H1 (cell line): ENCODE results near the gene ATP6AP1. TPM values are rescaled to one million over a fixed set of nuclear protein-coding genes. Genes with fewer than 3 reads are reported as not detected.

Experiments
- CTCF ChIA-PET: fragments of 300-600 bp; sonication (Branson Sonifier 250); formaldehyde crosslinking; loops from one replicate; lab custom pipeline; 2021; ENCODE audit not compliant: partially characterized antibody; lab: Charles Lee
- POLR2A ChIA-PET: fragments of 300-600 bp; sonication (Branson Sonifier 250); formaldehyde crosslinking; loops from one replicate; lab custom pipeline; 2021; ENCODE audit warnings: inconsistent platforms; ENCODE audit not compliant: partially characterized antibody; lab: Charles Lee
- DNase-seq, 2 experiments: peaks; one replicate each; pipeline versions ENCODE4 v3.0.0 to v3.0.0-alpha.2; 2010 to 2022; ENCODE audit warnings: low spot score in 2 of 2, low read depth in 1 of 2, mixed read lengths in 1 of 2
- FAIRE-seq: peaks from 2 replicates; lab custom pipeline; 2011; peaks lifted over from hg19 to GRCh38; lab: Jason Lieb, UNC
- H2AFZ ChIP-seq: 2 replicates; pipeline ENCODE4 v1.8.1; 2012; ENCODE audit warnings: low read length, inconsistent platforms
- H2AK5ac ChIP-seq: 2 replicates; pipeline ENCODE4 v1.6.1; 2013; ENCODE audit warnings: low read depth, low read length
- H2BK120ac ChIP-seq: replicated peaks from 2 replicates; pipeline ENCODE3; 2013; ENCODE audit warnings: low read depth, low read length, inconsistent platforms
- H2BK12ac ChIP-seq: 2 replicates; pipeline ENCODE4 v1.6.1; 2013; ENCODE audit warnings: low read depth, low read length
- H2BK15ac ChIP-seq: 2 replicates; pipeline ENCODE4 v1.6.1; 2013; ENCODE audit warnings: low read length
- H2BK20ac ChIP-seq: 2 replicates; pipeline ENCODE4 v1.6.1; 2013; ENCODE audit warnings: low read length
- H2BK5ac ChIP-seq: 2 replicates; pipeline ENCODE4 v1.6.1; 2013; ENCODE audit warnings: low read depth, low read length
- H3K14ac ChIP-seq: 2 replicates; pipeline ENCODE4 v1.6.1; 2013; ENCODE audit warnings: inconsistent platforms; ENCODE audit not compliant: insufficient read length
- H3K18ac ChIP-seq: 2 replicates; pipeline ENCODE4 v1.6.1; 2013; ENCODE audit warnings: low read length; ENCODE audit errors: extremely low read depth
- H3K23ac ChIP-seq: 2 replicates; pipeline ENCODE4 v1.6.1; 2013; ENCODE audit warnings: inconsistent platforms; ENCODE audit not compliant: insufficient read length
- H3K23me2 ChIP-seq: 2 replicates; pipeline ENCODE4 v1.6.1; 2013; ENCODE audit warnings: low read depth, low read length
- H3K27ac ChIP-seq: 2 replicates; pipeline ENCODE4 v1.6.1; 2011; ENCODE audit warnings: low read depth, low read length, inconsistent platforms
- H3K27me3 ChIP-seq, 4 experiments: replicated peaks in 1 of 4; 1 replicate in 1 of 4; 2 replicates in 3 of 4; pipeline versions ENCODE4 v1.6.1 to v1.8.1; 2011 to 2013; ENCODE audit warnings: low read length in 3 of 4, mild to moderate bottlenecking in 3 of 4, inconsistent platforms in 2 of 4, mixed read lengths in 2 of 4, moderate library complexity in 1 of 4; ENCODE audit not compliant: control insufficient read depth in 3 of 4, insufficient read depth in 3 of 4; ENCODE audit errors: extremely low read depth in 1 of 4
- H3K36me3 ChIP-seq, 4 experiments: 2 replicates each; pipeline versions ENCODE4 v1.6.1 to v1.8.1; 2011 to 2013; ENCODE audit warnings: mild to moderate bottlenecking in 4 of 4, low read length in 3 of 4, moderate library complexity in 2 of 4, control low read depth in 1 of 4, inconsistent platforms in 1 of 4; ENCODE audit not compliant: insufficient read depth in 4 of 4, control insufficient read depth in 2 of 4
- H3K4ac ChIP-seq: replicated peaks from 2 replicates; pipeline ENCODE3; 2013; ENCODE audit warnings: low read length, low read depth, mixed read lengths, inconsistent platforms; ENCODE audit not compliant: insufficient read length
- H3K4me1 ChIP-seq, 4 experiments: replicated peaks in 1 of 4; 1 replicate in 1 of 4; 2 replicates in 3 of 4; pipeline versions ENCODE4 v1.6.1 to v1.8.1; 2011 to 2013; ENCODE audit warnings: low read length in 3 of 4, inconsistent platforms in 2 of 4, mixed read lengths in 1 of 4; ENCODE audit not compliant: insufficient read depth in 4 of 4, control insufficient read depth in 3 of 4
- H3K4me2 ChIP-seq, 2 experiments: 2 replicates each; pipeline versions ENCODE4 v1.6.1 to v1.8.1; 2011 to 2013; ENCODE audit warnings: low read depth in 2 of 2, low read length in 2 of 2, control low read depth in 1 of 2, inconsistent platforms in 1 of 2, mild to moderate bottlenecking in 1 of 2; ENCODE audit not compliant: insufficient read depth in 1 of 2
- H3K4me3 ChIP-seq, 4 experiments: fragments of 200-600, 300-600 bp in 1 of 4; sonication (generic), shearing (Covaris generic), sonication (Bioruptor Twin) in 1 of 4; 2 replicates each; pipeline versions ENCODE4 v1.5.1 to v1.8.1; 2011 to 2016; ENCODE audit warnings: low read length in 4 of 4, low read depth in 3 of 4, control low read depth in 2 of 4, inconsistent platforms in 2 of 4, mild to moderate bottlenecking in 2 of 4, mixed read lengths in 1 of 4, moderate library complexity in 1 of 4; ENCODE audit not compliant: insufficient read depth in 2 of 4; ENCODE audit errors: extremely low read depth in 1 of 4
- H3K56ac ChIP-seq: replicated peaks from 2 replicates; pipeline ENCODE3; 2013; ENCODE audit warnings: low read depth, mild to moderate bottlenecking, mixed read lengths, low read length, inconsistent platforms; ENCODE audit not compliant: insufficient read length
- H3K79me1 ChIP-seq: 2 replicates; pipeline ENCODE4 v1.6.1; 2013; ENCODE audit warnings: low read depth, low read length, control low read depth
- H3K79me2 ChIP-seq, 2 experiments: 2 replicates each; pipeline versions ENCODE4 v1.6.1 to v1.8.1; 2012 to 2013; ENCODE audit warnings: low read length in 2 of 2, mild to moderate bottlenecking in 2 of 2, inconsistent platforms in 1 of 2; ENCODE audit not compliant: insufficient read depth in 2 of 2, control insufficient read depth in 1 of 2
- H3K9ac ChIP-seq, 4 experiments: replicated peaks in 1 of 4; 1 replicate in 1 of 4; 2 replicates in 3 of 4; pipeline versions ENCODE4 v1.6.1 to v1.8.1; 2011 to 2013; ENCODE audit warnings: low read depth in 3 of 4, low read length in 3 of 4, control low read depth in 2 of 4, mild to moderate bottlenecking in 2 of 4, moderate library complexity in 2 of 4, inconsistent platforms in 1 of 4; ENCODE audit errors: extremely low read depth in 1 of 4
- H3K9me3 ChIP-seq, 2 experiments: 2 replicates each; pipeline versions ENCODE4 v1.6.1 to v1.8.1; 2012 to 2013; ENCODE audit warnings: mild to moderate bottlenecking in 2 of 2, moderate library complexity in 2 of 2, control low read depth in 1 of 2, inconsistent platforms in 1 of 2, low read depth in 1 of 2, low read length in 1 of 2, mixed read lengths in 1 of 2; ENCODE audit not compliant: insufficient read depth in 2 of 2
- H4K20me1 ChIP-seq, 2 experiments: replicated peaks in 1 of 2; 2 replicates each; pipeline versions ENCODE3 to v1.8.1; 2011 to 2013; ENCODE audit warnings: inconsistent platforms in 2 of 2, low read length in 2 of 2, mild to moderate bottlenecking in 1 of 2; ENCODE audit not compliant: insufficient read depth in 2 of 2, control insufficient read depth in 1 of 2
- H4K5ac ChIP-seq: 2 replicates; pipeline ENCODE4 v1.6.1; 2013; ENCODE audit warnings: low read length, low read depth, mixed read lengths, inconsistent platforms; ENCODE audit not compliant: insufficient read length
- H4K8ac ChIP-seq: 2 replicates; pipeline ENCODE4 v1.8.0; 2013; ENCODE audit warnings: mild to moderate bottlenecking, moderate library complexity, low read length, inconsistent platforms; ENCODE audit not compliant: insufficient read depth; ENCODE audit errors: extremely low read depth
- H4K91ac ChIP-seq: replicated peaks from 2 replicates; pipeline ENCODE3; 2013; ENCODE audit warnings: low read length, mixed read lengths, inconsistent platforms; ENCODE audit not compliant: insufficient read length
- GTF2F1 ChIP-seq: IDR thresholded peaks from 2 replicates; pipeline ENCODE4 v1.6.1; 2012; ENCODE audit warnings: low read depth, low read length, improper control_type of control experiment, borderline replicate concordance
- JUND ChIP-seq: IDR thresholded peaks from 2 replicates; pipeline ENCODE4 v1.6.1; 2011; ENCODE audit warnings: mild to moderate bottlenecking, improper control_type of control experiment, low read length
- KDM4A ChIP-seq: IDR thresholded peaks from one replicate; pipeline ENCODE4 v1.7.1; 2012; ENCODE audit warnings: low read depth, mild to moderate bottlenecking, moderate library complexity, low read length, inconsistent platforms; ENCODE audit not compliant: severe bottlenecking
- MAFK ChIP-seq: IDR thresholded peaks from 2 replicates; pipeline ENCODE4 v1.6.1; 2012; ENCODE audit warnings: low read depth, mild to moderate bottlenecking, improper control_type of control experiment, low read length
- NRF1 ChIP-seq: IDR thresholded peaks from 2 replicates; pipeline ENCODE4 v1.6.1; 2011; ENCODE audit warnings: mild to moderate bottlenecking, low read depth, low read length, improper control_type of control experiment
- POLR2A ChIP-seq, 2 experiments: IDR thresholded peaks; 1 replicate in 1 of 2; 2 replicates in 1 of 2; pipeline ENCODE4 v1.6.1; 2011; ENCODE audit warnings: low read depth in 2 of 2, low read length in 2 of 2, mild to moderate bottlenecking in 2 of 2; ENCODE audit errors: control extremely low read depth in 1 of 2
- POLR2AphosphoS5 ChIP-seq: IDR thresholded peaks from 2 replicates; pipeline ENCODE4 v1.6.1; 2011; ENCODE audit warnings: low read depth, low read length
- SUZ12 ChIP-seq: fragments of 200-600 bp; sonication (generic); IDR thresholded peaks from 2 replicates; pipeline ENCODE4 v1.6.1; 2012; ENCODE audit warnings: mild to moderate bottlenecking, inconsistent platforms, low read length, moderate library complexity, mixed read lengths
- TBP ChIP-seq: IDR thresholded peaks from 2 replicates; pipeline ENCODE4 v1.6.1; 2011; ENCODE audit warnings: low read depth, low read length, improper control_type of control experiment
- TCF12 ChIP-seq: IDR thresholded peaks from 2 replicates; pipeline ENCODE4 v1.6.1; 2011; ENCODE audit warnings: low read depth, mild to moderate bottlenecking, low read length
- whole genome bisulfite sequencing, 2 experiments: shearing (Covaris generic) in 1 of 2; methylation state at CpG; one replicate each; pipeline versions ENCODE4 v1.1.6 to v1.1.7; 2013 to 2015; ENCODE audit warnings: low lambda C conversion rate in 2 of 2, mixed read lengths in 2 of 2, inconsistent platforms in 1 of 2, low coverage in 1 of 2, missing lambda C conversion rate in 1 of 2; ENCODE audit not compliant: insufficient replicate concordance in 2 of 2, insufficient coverage in 1 of 2, insufficient read length in 1 of 2; ENCODE audit errors: extremely low coverage in 1 of 2, missing lambda C conversion rate in 1 of 2; 5-methylcytosine and 5-hydroxymethylcytosine counted together
- polyA plus RNA-seq, 7 experiments: library from polyadenylated mRNA; depleted of rRNA in 3 of 7; stranded (reverse) in 5 of 7; unstranded in 2 of 7; fragments of >200 nt in 5 of 7; fragments of 200-250 nt in 2 of 7; gene quantifications; 1 replicate in 5 of 7; 2 replicates in 1 of 7; 4 replicates in 1 of 7; pipeline versions ENCODE4 v1.2.1 to v1.2.3, GENCODE V29; 2011 to 2013; ENCODE audit warnings: missing spikeins in 2 of 7, mixed read lengths in 2 of 7
- total RNA-seq: library from RNA; stranded (reverse); fragmentation: NEBNext Ultra II Directional; extraction: Animal tissue kit (Norgen Biotek cat#: 25700); gene quantifications from 2 replicates; pipeline ENCODE4 v1.2.1, GENCODE V29; 2021
- TF ChIP-seq, protein P1 (sequence below), 3 experiments: IDR thresholded peaks; 1 replicate in 2 of 3; 2 replicates in 1 of 3; pipeline versions ENCODE4 v1.5.1 to v1.6.1; 2011; ENCODE audit warnings: low read length in 3 of 3, mild to moderate bottlenecking in 3 of 3, inconsistent platforms in 2 of 3, low read depth in 1 of 3, moderate library complexity in 1 of 3; ENCODE audit not compliant: insufficient read depth in 1 of 3; ENCODE audit errors: control extremely low read depth in 1 of 3

Gene ATP6AP1
- total and polyA plus RNA-seq, 2 of the 8 experiments (the other 6 are each of a cell fraction or from before 2014, with no cell fraction given): 44.6 to 80.8 TPM

DNA sequence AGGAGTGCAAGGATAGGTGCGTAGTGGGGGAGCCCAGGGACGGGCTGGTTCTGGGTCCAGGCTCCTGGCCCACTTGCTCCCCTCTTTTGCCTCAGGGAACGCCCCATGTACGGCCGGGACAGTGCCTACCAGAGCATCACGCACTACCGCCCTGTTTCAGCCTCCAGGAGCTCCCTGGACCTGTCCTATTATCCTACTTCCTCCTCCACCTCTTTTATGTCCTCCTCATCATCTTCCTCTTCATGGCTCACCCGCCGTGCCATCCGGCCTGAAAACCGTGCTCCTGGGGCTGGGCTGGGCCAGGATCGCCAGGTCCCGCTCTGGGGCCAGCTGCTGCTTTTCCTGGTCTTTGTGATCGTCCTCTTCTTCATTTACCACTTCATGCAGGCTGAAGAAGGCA lies 47.7 kb upstream of the ATP6AP1 start:
- H4K20me1 ChIP-seq: peaks cover 0 to 2% of the 10 kb centered on the region in 2 experiments
- peak overlapping the region; percentile 79 to 98 for H3K4me2 ChIP-seq
- H4K91ac ChIP-seq: peak overlapping the region; percentile 80
- H2BK120ac ChIP-seq: no peak overlapping the region
- no peaks in the 10 kb centered on the region for H3K9me3 ChIP-seq
- no peak overlapping the region for H3K4ac ChIP-seq
- H2BK15ac ChIP-seq: no peak overlapping the region
- no peak overlapping the region for H2AFZ ChIP-seq
- CTCF ChIA-PET: no interaction called here
- peak overlapping the region; percentile 84; the same call in 1 of the 2 replicates for H2BK12ac ChIP-seq
- 37% methylated on average over 6 of the region's 14 CpGs; no CpG with 5 or more reads in 1 of the 2 experiments for WGBS, 2 experiments
- no peak overlapping the region for H3K56ac ChIP-seq
- peak overlapping the region in 3 of 4 experiments; percentile 6 to 92 (median 36); a peak in 4 of 7 replicates for H3K9ac ChIP-seq
- H3K4me3 ChIP-seq: peak overlapping the region; percentile 75 to 97 (median 78); a peak in 6 of 8 replicates
- peaks cover 4% of the 10 kb centered on the region; the same call in 1 of the 2 replicates for H3K23me2 ChIP-seq
- H3K27me3 ChIP-seq: peaks cover 0 to 3% (median 0%) of the 10 kb centered on the region in 4 experiments; a peak in 1 of 7 replicates
- peak overlapping the region; percentile 91 for H4K5ac ChIP-seq
- H2BK5ac ChIP-seq: peak overlapping the region; percentile 83
- peak overlapping the region; percentile 71 for H3K18ac ChIP-seq
- FAIRE-seq (no peak), DNase-seq (no peak)
- POLR2A ChIA-PET: interaction anchor here (1.3 to 6.5 kb wide), 4 partner anchors 12 to 45 kb away, joined by 4 to 107 read pairs (median 60); partner anchors contain the start of gene RPL10
- H2BK20ac ChIP-seq: no peak overlapping the region
- peak overlapping the region; percentile 96; the same call in 1 of the 2 replicates for H3K27ac ChIP-seq
- H3K23ac ChIP-seq: no peak overlapping the region
- no peaks in the 10 kb centered on the region for H3K79me1 ChIP-seq
- H4K8ac ChIP-seq: peak overlapping the region; percentile 57; the same call in 1 of the 2 replicates
- H3K14ac ChIP-seq: no peak overlapping the region
- H3K79me2 ChIP-seq: peaks cover 0 to 13% of the 10 kb centered on the region in 2 experiments; a peak in 2 of 4 replicates
- peak overlapping the region; percentile 53; the same call in 1 of the 2 replicates for H2AK5ac ChIP-seq
- H3K4me1 ChIP-seq: peaks cover 0 to 20% (median 9%) of the 10 kb centered on the region in 4 experiments; a peak in 6 of 7 replicates
- peaks cover 0 to 26% (median 0%) of the 10 kb centered on the region in 4 experiments; a peak in 2 of 8 replicates for H3K36me3 ChIP-seq
- TF ChIP-seq NRF1 (no peak), SUZ12 (no peak), POLR2AphosphoS5 (peak; percentile 77; the same call in 1 of the 2 replicates), TBP (no peak), JUND (no peak), POLR2A (IDR thresholded peaks at IDR 0.05; ENCODE audit: control extremely low read depth in 1 of 2, low read depth in 2 of 2, low read length in 2 of 2) (0 out of 3 replicates have a peak, but pooled peaks of 1 of the 2 experiments have one; percentile 26), TCF12 (no peak), KDM4A (no peak), GTF2F1 (no peak), MAFK (no peak)
- TF ChIP-seq, protein P1, sequence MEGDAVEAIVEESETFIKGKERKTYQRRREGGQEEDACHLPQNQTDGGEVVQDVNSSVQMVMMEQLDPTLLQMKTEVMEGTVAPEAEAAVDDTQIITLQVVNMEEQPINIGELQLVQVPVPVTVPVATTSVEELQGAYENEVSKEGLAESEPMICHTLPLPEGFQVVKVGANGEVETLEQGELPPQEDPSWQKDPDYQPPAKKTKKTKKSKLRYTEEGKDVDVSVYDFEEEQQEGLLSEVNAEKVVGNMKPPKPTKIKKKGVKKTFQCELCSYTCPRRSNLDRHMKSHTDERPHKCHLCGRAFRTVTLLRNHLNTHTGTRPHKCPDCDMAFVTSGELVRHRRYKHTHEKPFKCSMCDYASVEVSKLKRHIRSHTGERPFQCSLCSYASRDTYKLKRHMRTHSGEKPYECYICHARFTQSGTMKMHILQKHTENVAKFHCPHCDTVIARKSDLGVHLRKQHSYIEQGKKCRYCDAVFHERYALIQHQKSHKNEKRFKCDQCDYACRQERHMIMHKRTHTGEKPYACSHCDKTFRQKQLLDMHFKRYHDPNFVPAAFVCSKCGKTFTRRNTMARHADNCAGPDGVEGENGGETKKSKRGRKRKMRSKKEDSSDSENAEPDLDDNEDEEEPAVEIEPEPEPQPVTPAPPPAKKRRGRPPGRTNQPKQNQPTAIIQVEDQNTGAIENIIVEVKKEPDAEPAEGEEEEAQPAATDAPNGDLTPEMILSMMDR (IDR thresholded peaks at IDR 0.05; ENCODE audit: control extremely low read depth in 1 of 3, insufficient read depth in 1 of 3, low read depth in 1 of 3, low read length in 3 of 3): no peak
